Erythroblast (primary cell): ENCODE results near the gene OLIG3.

Experiments used
- GATA1 ChIP-seq: IDR thresholded peaks from 2 replicates; pipeline ENCODE4 v1.6.1; 2011; ENCODE audit warnings: low read depth, mild to moderate bottlenecking, control low read depth, low read length, moderate library complexity
- POLR2A ChIP-seq: IDR thresholded peaks from 2 replicates; pipeline ENCODE4 v1.6.1; 2011; ENCODE audit warnings: mild to moderate bottlenecking, low read length

DNA sequence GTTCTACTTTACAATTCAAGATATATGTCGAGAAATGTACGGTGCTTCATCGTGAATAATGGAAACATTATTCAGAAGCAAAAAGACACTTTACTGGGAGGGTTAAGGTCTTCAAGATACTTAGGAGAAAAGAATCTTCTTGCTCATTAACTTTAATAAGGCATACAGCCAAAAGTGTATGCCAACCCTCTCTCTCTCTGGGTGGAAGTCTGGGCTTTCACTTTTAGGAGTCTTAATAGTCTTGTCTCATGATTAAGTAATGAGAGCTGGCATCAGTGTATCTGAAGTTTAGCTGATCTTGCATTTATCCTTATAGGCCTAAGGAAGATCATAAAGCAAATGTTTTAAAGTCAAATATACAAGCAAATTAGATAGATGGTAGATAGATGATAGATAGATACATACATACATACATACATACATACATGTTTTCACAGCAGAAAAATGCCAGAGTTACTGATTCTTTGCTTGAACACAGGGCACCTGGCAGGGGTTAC, 21.5 kb downstream of the OLIG3 start:
- TF ChIP-seq POLR2A (no peak), GATA1 (no peak)
